Bronchial epithelial cell (primary cell): ENCODE measurements around the gene SHBG. TPM values are rescaled to one million over a fixed set of nuclear protein-coding genes. Genes with fewer than 3 reads are reported as not detected.

Experiments
- DNase-seq: peaks from one replicate; pipeline ENCODE4 v3.0.0-alpha.2; 2010; ENCODE audit warnings: low read depth
- FAIRE-seq: peaks from 2 replicates; lab custom pipeline; 2011; peaks lifted over from hg19 to GRCh38; lab: Jason Lieb, UNC
- H3K27me3 ChIP-seq: 2 replicates; pipeline ENCODE4 v1.5.1; 2011; ENCODE audit warnings: low read length; ENCODE audit not compliant: control insufficient read depth, insufficient read depth
- H3K36me3 ChIP-seq: 2 replicates; pipeline ENCODE4 v1.5.1; 2011; ENCODE audit warnings: low read length; ENCODE audit not compliant: control insufficient read depth, insufficient read depth
- H3K4me3 ChIP-seq: 2 replicates; pipeline ENCODE4 v1.5.1; 2011; ENCODE audit warnings: mild to moderate bottlenecking, low read depth, low read length, control low read depth
- CTCF ChIP-seq: IDR thresholded peaks from 2 replicates; pipeline ENCODE4 v1.5.1; 2011; ENCODE audit warnings: mild to moderate bottlenecking, moderate library complexity, low read length, control low read depth, inconsistent platforms; ENCODE audit not compliant: insufficient read depth, severe bottlenecking
- total RNA-seq: library from RNA; depleted of rRNA; stranded (reverse); fragments of >200 nt; gene quantifications from 2 replicates; pipeline ENCODE4 v1.2.1, GENCODE V29; 2014

SHBG gene
- total RNA-seq, 1 donor from 2014 or later: not detected

DNA sequence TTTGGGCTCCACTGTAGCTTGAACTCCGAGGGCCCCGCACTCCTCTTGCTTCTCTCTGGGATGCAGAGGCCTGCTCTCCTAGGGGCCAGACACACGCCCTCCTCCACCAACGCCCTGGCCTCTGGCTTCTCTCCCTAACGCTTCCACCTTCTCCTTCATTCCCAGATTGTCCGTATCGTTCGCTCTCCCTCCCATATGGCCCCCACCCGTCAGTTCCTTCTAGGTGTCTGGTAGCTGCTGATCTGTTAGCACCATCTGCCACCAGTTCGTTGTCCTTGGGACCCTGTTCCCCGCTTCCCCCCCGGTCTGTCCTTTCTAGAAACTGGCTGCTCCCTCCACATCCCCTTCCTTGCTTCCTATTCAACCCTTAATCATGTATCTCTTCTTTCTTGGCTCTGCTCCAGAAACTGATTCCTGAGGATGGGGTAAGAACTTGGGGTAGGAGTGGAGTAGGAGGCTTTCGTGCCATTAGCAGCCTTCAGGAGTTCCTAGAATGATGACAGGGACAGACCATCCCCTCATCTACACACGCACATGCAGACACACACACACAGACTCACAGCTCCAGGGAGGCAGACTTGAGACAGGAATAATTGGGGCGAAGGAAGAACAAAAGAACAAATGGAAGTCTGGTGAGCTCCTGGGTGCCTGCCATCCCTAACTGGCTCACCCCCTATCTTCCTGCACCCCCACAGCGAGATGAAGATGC lies 25.1 kb downstream of the SHBG start:
- no peak for TF ChIP-seq CTCF
- Histone ChIP-seq H3K27me3 (peaks cover 27% of the 10 kb centered on the region), H3K36me3 (no peaks in the 10 kb centered on the region), H3K4me3 (no peak overlapping the region)
- DNase-seq (no peak), FAIRE-seq (no peak)

- DNase-seq (no peak), FAIRE-seq (no peak)
- H3K27me3 ChIP-seq: peaks cover 22% of the 10 kb centered on the region
- no peak for TF ChIP-seq CTCF
- H3K36me3 ChIP-seq: no peaks in the 10 kb centered on the region
- no peak overlapping the region for H3K4me3 ChIP-seq
Observed at GRCh38 chr17:7655541-7655840, 25.6 kb downstream of the SHBG start.

DNA sequence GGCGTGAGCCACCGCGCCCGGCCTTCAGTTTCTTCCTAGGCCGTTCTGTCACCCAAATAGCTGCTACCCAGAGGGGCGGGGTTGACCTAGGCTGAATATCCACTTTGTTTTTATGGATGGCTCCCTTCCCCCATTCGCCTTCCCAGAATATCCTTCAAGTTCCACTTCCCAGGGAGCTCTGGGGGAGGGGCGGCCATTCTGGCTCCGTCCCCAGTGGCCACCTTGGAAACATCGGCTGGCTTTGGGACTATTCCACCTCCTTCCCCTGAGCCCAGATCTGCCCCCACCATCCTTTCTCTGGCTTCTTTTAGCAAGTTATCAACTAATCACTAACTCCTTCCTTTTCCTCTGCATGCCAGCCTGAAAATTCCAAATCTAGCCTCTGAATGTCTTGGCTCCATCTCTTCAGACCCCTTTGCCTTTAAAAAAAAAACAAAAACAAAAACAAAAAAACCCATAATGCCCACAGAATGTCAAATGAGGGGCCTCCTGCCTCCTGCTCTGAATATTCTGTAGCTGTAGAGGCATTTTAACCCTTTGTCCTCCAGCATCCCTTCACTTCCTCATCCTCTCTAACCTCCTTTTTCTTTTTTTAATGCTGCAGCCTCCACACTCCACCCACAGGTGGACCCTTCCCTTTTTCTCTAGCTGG lies 27.1 kb downstream of the SHBG start:
- no peak for DNase-seq
- no peak for TF ChIP-seq CTCF
- no peak overlapping the region for H3K4me3 ChIP-seq
- H3K36me3 ChIP-seq: no peaks in the 10 kb centered on the region
- H3K27me3 ChIP-seq: peaks cover 11% of the 10 kb centered on the region
- no peak for FAIRE-seq

DNA sequence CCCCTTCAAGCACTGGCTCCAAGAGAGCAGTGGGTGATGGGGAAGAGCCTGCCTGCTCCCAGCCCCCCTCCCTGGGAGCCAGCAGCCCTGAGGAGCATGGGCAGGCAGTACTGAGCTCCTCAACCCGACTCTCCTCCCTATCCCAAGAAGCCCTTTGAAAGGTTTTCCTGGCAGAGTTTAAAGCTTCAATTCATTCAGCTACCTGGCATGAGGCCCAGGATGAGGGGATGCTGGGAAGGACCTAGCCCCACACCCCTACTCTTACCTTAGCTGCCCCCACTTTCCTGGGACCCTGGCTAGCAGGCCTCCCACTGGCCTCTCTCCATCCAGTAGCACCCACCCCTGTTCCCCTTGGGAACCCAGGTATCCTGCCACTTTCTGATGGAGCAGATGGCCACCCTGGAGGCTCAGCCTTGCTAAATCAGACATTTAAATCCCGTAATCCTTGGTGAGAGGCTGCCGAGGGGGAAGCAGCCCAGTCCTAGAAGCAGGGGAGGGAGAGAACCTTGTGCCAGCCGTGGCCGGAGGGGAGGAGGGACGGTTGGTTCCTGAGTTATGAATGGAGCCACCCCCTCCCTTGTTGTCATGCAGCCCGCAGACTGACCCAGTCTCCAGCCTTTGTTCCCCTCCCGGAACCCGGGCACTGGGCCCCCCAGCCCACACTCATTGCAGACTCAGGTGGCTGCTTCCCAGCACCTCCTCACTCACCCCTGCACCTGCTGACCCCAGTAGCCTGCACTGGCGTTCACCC lies 37.9 kb downstream of the SHBG start:
- H3K36me3 ChIP-seq: peaks cover 8% of the 10 kb centered on the region
- no peak for FAIRE-seq

DNA sequence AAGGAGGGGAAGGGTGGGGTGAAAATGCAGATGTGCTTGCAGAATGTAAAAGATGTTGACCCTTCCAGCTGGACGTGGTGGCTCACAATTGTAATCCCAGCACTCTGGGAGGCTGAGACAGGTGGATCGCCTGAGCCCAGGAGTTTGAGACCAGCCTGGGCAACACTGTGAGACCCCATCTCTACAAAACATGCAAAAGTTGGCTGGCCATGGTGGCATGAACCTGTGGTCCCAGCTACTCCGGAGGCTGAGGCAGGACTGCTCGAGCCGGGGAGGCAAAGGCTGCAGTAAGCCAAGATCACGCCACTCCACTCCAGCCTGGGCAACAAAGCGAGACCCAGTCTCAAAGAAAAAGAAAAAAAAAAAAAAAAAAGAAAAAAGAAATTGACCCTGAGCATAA lies 38.5 kb downstream of the SHBG start:
- no peak for TF ChIP-seq CTCF
- DNase-seq (no peak), FAIRE-seq (no peak)
- Histone ChIP-seq H3K36me3 (peaks cover 9% of the 10 kb centered on the region), H3K27me3 (no peaks in the 10 kb centered on the region), H3K4me3 (no peak overlapping the region)

More for the DNA sequence above, 37.9 kb downstream of the SHBG start:
- DNase-seq: no peak
- Histone ChIP-seq H3K4me3 (no peak overlapping the region), H3K27me3 (no peaks in the 10 kb centered on the region)
- TF ChIP-seq CTCF: no peak
